OCI-LY1 (cell line): ENCODE measurements around the gene RARRES2.

Source experiments
- H2AFZ ChIP-seq: fragments of 200-600 bp; sonication (generic), shearing (Covaris generic); 2 replicates; pipeline ENCODE4 v1.6.0; 2014; ENCODE audit warnings: antibody characterized with exemption, mild to moderate bottlenecking, low read length
- H3F3A ChIP-seq: fragments of 200-600 bp; sonication (generic), shearing (Covaris generic); 2 replicates; pipeline ENCODE4 v1.6.0; 2014; ENCODE audit warnings: mild to moderate bottlenecking, antibody characterized with exemption, low read length, moderate library complexity; ENCODE audit not compliant: insufficient read depth
- H3K27ac ChIP-seq: fragments of 200-600 bp; sonication (generic); 2 replicates; pipeline ENCODE4 v1.5.1; 2014; ENCODE audit warnings: low read length, mixed run types, mild to moderate bottlenecking, low read depth; ENCODE audit not compliant: poor library complexity, severe bottlenecking
- H3K27me3 ChIP-seq: fragments of 200-600 bp; sonication (generic); 2 replicates; pipeline ENCODE4 v1.6.0; 2014; ENCODE audit warnings: antibody characterized with exemption, mild to moderate bottlenecking, low read length, moderate library complexity; ENCODE audit not compliant: insufficient read depth
- H3K36me3 ChIP-seq: fragments of 200-600 bp; sonication (generic); 2 replicates; pipeline ENCODE4 v1.6.1; 2014; ENCODE audit warnings: mild to moderate bottlenecking, antibody characterized with exemption, low read length, moderate library complexity, mixed read lengths; ENCODE audit not compliant: insufficient read depth
- H3K4me1 ChIP-seq: fragments of 200-600 bp; sonication (generic); 2 replicates; pipeline ENCODE4 v1.5.1; 2014; ENCODE audit warnings: mild to moderate bottlenecking, low read length, moderate library complexity; ENCODE audit not compliant: insufficient read depth, severe bottlenecking
- H3K4me2 ChIP-seq: fragments of 200-600 bp; sonication (generic), shearing (Covaris generic); 2 replicates; pipeline ENCODE4 v1.6.1; 2014; ENCODE audit warnings: low read length
- H3K4me3 ChIP-seq: fragments of 200-600 bp; sonication (generic); 2 replicates; pipeline ENCODE4 v1.5.1; 2014; ENCODE audit warnings: low read length, low read depth, mild to moderate bottlenecking, mixed read lengths; ENCODE audit not compliant: poor library complexity, severe bottlenecking
- H3K79me2 ChIP-seq: fragments of 200-600 bp; shearing (Covaris generic); 2 replicates; pipeline ENCODE4 v1.6.1; 2016; ENCODE audit warnings: mixed run types, low read length, mixed read lengths; ENCODE audit not compliant: insufficient read depth
- H3K9ac ChIP-seq: fragments of 200-600 bp; sonication (generic), shearing (Covaris generic); 2 replicates; pipeline ENCODE4 v1.6.1; 2014; ENCODE audit warnings: mild to moderate bottlenecking, low read length, mixed read lengths
- H3K9me2 ChIP-seq: fragments of 200-600 bp; sonication (generic), shearing (Covaris generic); 2 replicates; pipeline ENCODE4 v1.6.1; 2014; ENCODE audit warnings: low read depth, mild to moderate bottlenecking, low read length, mixed read lengths
- H3K9me3 ChIP-seq: fragments of 200-600 bp; shearing (Covaris generic); 2 replicates; pipeline ENCODE4 v1.6.1; 2014; ENCODE audit warnings: low read length, mixed read lengths
- H4K20me1 ChIP-seq: fragments of 200-600 bp; sonication (generic), shearing (Covaris generic); 2 replicates; pipeline ENCODE4 v1.6.0; 2016; ENCODE audit warnings: mild to moderate bottlenecking, low read length; ENCODE audit not compliant: insufficient read depth
- EZH2 ChIP-seq: fragments of 200-600 bp; sonication (generic), shearing (Covaris generic); IDR thresholded peaks from 2 replicates; pipeline ENCODE4 v1.8.0; 2017; ENCODE audit warnings: borderline replicate concordance, mixed run types, mild to moderate bottlenecking, antibody characterized with exemption, low read length, moderate library complexity, mixed read lengths
- TF ChIP-seq, protein P1 (sequence below): fragments of 200-600 bp; sonication (generic), shearing (Covaris generic); IDR thresholded peaks from 2 replicates; pipeline ENCODE4 v1.5.1; 2017; ENCODE audit warnings: mild to moderate bottlenecking, antibody characterized with exemption, low read length, moderate library complexity, mixed read lengths

The RARRES2 gene

GRCh38 chr7:150378115-150378852, 36.9 kb upstream of the RARRES2 start:
- no peaks in the 10 kb centered on the region for H3K27me3 ChIP-seq
- peaks cover 69% of the 10 kb centered on the region for H3K4me1 ChIP-seq
- TF ChIP-seq EZH2 = no peak
- TF ChIP-seq, protein P1, sequence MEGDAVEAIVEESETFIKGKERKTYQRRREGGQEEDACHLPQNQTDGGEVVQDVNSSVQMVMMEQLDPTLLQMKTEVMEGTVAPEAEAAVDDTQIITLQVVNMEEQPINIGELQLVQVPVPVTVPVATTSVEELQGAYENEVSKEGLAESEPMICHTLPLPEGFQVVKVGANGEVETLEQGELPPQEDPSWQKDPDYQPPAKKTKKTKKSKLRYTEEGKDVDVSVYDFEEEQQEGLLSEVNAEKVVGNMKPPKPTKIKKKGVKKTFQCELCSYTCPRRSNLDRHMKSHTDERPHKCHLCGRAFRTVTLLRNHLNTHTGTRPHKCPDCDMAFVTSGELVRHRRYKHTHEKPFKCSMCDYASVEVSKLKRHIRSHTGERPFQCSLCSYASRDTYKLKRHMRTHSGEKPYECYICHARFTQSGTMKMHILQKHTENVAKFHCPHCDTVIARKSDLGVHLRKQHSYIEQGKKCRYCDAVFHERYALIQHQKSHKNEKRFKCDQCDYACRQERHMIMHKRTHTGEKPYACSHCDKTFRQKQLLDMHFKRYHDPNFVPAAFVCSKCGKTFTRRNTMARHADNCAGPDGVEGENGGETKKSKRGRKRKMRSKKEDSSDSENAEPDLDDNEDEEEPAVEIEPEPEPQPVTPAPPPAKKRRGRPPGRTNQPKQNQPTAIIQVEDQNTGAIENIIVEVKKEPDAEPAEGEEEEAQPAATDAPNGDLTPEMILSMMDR = peak; percentile 34; the same call in 1 of the 2 replicates
- peak overlapping the region; percentile 79 for H3K4me3 ChIP-seq
- no peaks in the 10 kb centered on the region for H3K9me3 ChIP-seq
- H3F3A ChIP-seq = 0 out of 2 replicates have a peak, but pooled peaks cover 5% of the 10 kb centered on the region
- H4K20me1 ChIP-seq = no peaks in the 10 kb centered on the region
- no peak overlapping the region for H2AFZ ChIP-seq
- peak overlapping the region; percentile 77 for H3K4me2 ChIP-seq
- no peaks in the 10 kb centered on the region for H3K9me2 ChIP-seq
- peaks cover 13% of the 10 kb centered on the region for H3K36me3 ChIP-seq
- H3K79me2 ChIP-seq = no peaks in the 10 kb centered on the region
- H3K27ac ChIP-seq = peak overlapping the region; percentile 73
- peak overlapping the region; percentile 70 for H3K9ac ChIP-seq

DNA sequence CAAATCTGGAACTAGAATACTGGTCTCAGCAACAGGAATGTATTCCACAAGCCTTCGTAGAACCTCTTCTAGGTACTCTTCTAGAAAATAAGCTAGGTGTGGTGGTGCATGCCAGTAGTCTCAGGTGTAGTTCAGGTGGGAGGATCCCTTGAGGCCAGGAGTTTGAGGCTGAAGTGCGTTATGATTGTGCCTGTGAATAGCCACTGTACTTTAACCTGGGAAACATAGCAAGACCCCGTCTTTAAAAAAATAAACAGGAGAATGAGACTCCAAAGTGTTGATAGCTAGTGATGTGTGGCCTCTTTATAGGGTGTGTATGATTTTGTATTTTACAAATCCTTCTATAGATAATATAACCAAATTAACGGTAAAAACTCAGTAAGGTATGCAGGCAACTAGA, 36.2 kb upstream of the RARRES2 start:
- Histone ChIP-seq H3F3A (0 out of 2 replicates have a peak, but pooled peaks cover 5% of the 10 kb centered on the region), H3K9ac (no peak overlapping the region; the same call in 1 of the 2 replicates), H3K4me3 (no peak overlapping the region), H3K9me2 (no peaks in the 10 kb centered on the region), H3K9me3 (no peaks in the 10 kb centered on the region), H3K4me1 (peaks cover 66% of the 10 kb centered on the region), H3K79me2 (no peaks in the 10 kb centered on the region), H2AFZ (no peak overlapping the region), H3K27ac (peak overlapping the region; percentile 73), H3K4me2 (peak overlapping the region; percentile 77; the same call in 1 of the 2 replicates), H3K27me3 (no peaks in the 10 kb centered on the region), H4K20me1 (no peaks in the 10 kb centered on the region), H3K36me3 (peaks cover 20% of the 10 kb centered on the region)
- TF ChIP-seq, protein P1 = no peak
- TF ChIP-seq EZH2 = no peak

GRCh38 chr7:150377196-150377595, 35.8 kb upstream of the RARRES2 start:
- Histone ChIP-seq H3K4me3 (no peak overlapping the region), H3K36me3 (peaks cover 24% of the 10 kb centered on the region), H3K4me2 (no peak overlapping the region), H3K4me1 (peaks cover 62% of the 10 kb centered on the region), H2AFZ (no peak overlapping the region), H3K27me3 (no peaks in the 10 kb centered on the region), H4K20me1 (no peaks in the 10 kb centered on the region), H3F3A (0 out of 2 replicates have a peak, but pooled peaks cover 5% of the 10 kb centered on the region), H3K9me3 (no peaks in the 10 kb centered on the region), H3K9me2 (no peaks in the 10 kb centered on the region), H3K27ac (peak overlapping the region; percentile 73), H3K79me2 (no peaks in the 10 kb centered on the region), H3K9ac (no peak overlapping the region)
- TF ChIP-seq, protein P1 = no peak
- TF ChIP-seq EZH2 = no peak
